Keratinocyte (primary cell): ENCODE measurements around the gene SYNDIG1. TPM values are rescaled to one million over a fixed set of nuclear protein-coding genes. Genes with fewer than 3 reads are reported as not detected.

ENCODE experiments used
- DNase-seq: peaks from one replicate; pipeline ENCODE4 v3.0.0-alpha.2; 2011; ENCODE audit warnings: low read depth, missing footprints, low spot score
- FAIRE-seq: peaks from 2 replicates; lab custom pipeline; 2011; peaks lifted over from hg19 to GRCh38; lab: Jason Lieb, UNC
- H2AFZ ChIP-seq: 2 replicates; pipeline ENCODE4 v1.6.0; 2012; ENCODE audit warnings: low read length, control low read depth, inconsistent platforms; ENCODE audit not compliant: control insufficient read depth
- H3K27ac ChIP-seq: 2 replicates; pipeline ENCODE4 v1.5.1; 2011; ENCODE audit warnings: low read length; ENCODE audit not compliant: control insufficient read depth, insufficient read depth
- H3K27me3 ChIP-seq: 3 replicates; pipeline ENCODE4 v1.6.0; 2011; ENCODE audit warnings: low read length; ENCODE audit not compliant: control insufficient read depth, insufficient read depth; ENCODE audit errors: extremely low read depth
- H3K36me3 ChIP-seq, 2 experiments: 2 replicates in 1 of 2; 3 replicates in 1 of 2; pipeline ENCODE4 v1.5.1; 2011; ENCODE audit warnings: low read length in 2 of 2, mild to moderate bottlenecking in 1 of 2; ENCODE audit not compliant: control insufficient read depth in 2 of 2, insufficient read depth in 2 of 2; ENCODE audit errors: extremely low read depth in 1 of 2
- H3K4me1 ChIP-seq: 3 replicates; pipeline ENCODE4 v1.5.1; 2011; ENCODE audit warnings: low read length; ENCODE audit not compliant: control insufficient read depth, insufficient read depth; ENCODE audit errors: extremely low read depth
- H3K4me2 ChIP-seq: 3 replicates; pipeline ENCODE4 v1.6.0; 2011; ENCODE audit warnings: low read depth, low read length; ENCODE audit not compliant: control insufficient read depth, insufficient read depth; ENCODE audit errors: extremely low read depth
- H3K4me3 ChIP-seq, 3 experiments: fragments of 200-600 bp in 1 of 3; sonication (generic) in 1 of 3; 2 replicates in 2 of 3; 3 replicates in 1 of 3; pipeline ENCODE4 v1.5.1; 2011 to 2016; ENCODE audit warnings: low read length in 3 of 3, mild to moderate bottlenecking in 3 of 3, control low read depth in 2 of 3, inconsistent platforms in 1 of 3, low read depth in 1 of 3, mixed read lengths in 1 of 3, mixed run types in 1 of 3, moderate library complexity in 1 of 3; ENCODE audit not compliant: control insufficient read depth in 2 of 3, insufficient read depth in 2 of 3; ENCODE audit errors: extremely low read depth in 1 of 3
- H3K79me2 ChIP-seq: 2 replicates; pipeline ENCODE4 v1.6.0; 2012; ENCODE audit warnings: low read length; ENCODE audit not compliant: control insufficient read depth, insufficient read depth
- H3K9ac ChIP-seq: 3 replicates; pipeline ENCODE4 v1.6.0; 2011; ENCODE audit warnings: low read length; ENCODE audit not compliant: control insufficient read depth, insufficient read depth; ENCODE audit errors: extremely low read depth
- H3K9me1 ChIP-seq: 3 replicates; pipeline ENCODE4 v1.6.0; 2011; ENCODE audit warnings: low read length; ENCODE audit not compliant: control insufficient read depth, insufficient read depth; ENCODE audit errors: extremely low read depth
- H3K9me3 ChIP-seq: 2 replicates; pipeline ENCODE4 v1.5.1; 2012; ENCODE audit warnings: low read depth, low read length; ENCODE audit not compliant: control insufficient read depth
- H4K20me1 ChIP-seq: 3 replicates; pipeline ENCODE4 v1.6.0; 2011; ENCODE audit warnings: low read length; ENCODE audit not compliant: control insufficient read depth, insufficient read depth; ENCODE audit errors: extremely low read depth
- CTCF ChIP-seq, 3 experiments: IDR thresholded peaks in 1 of 3; conservative IDR thresholded peaks in 1 of 3; optimal IDR thresholded peaks in 1 of 3; 2 replicates in 2 of 3; 3 replicates in 1 of 3; pipeline versions ENCODE3 to v1.5.1; 2011; ENCODE audit warnings: low read length in 3 of 3, mild to moderate bottlenecking in 3 of 3, moderate library complexity in 2 of 3, control low read depth in 1 of 3, inconsistent platforms in 1 of 3; ENCODE audit not compliant: insufficient read depth in 2 of 3; ENCODE audit errors: extremely low read depth in 1 of 3
- EZH2 ChIP-seq: IDR thresholded peaks from one replicate; pipeline ENCODE4 v1.6.1; 2012; ENCODE audit warnings: inconsistent platforms, mild to moderate bottlenecking, low read length, moderate library complexity
- dilution Hi-C: fragments of 300-500 bp; cut with MboI; formaldehyde crosslinking; loops from one replicate; pipeline ENCODE4 v1.7.0; 2020; ENCODE audit warnings: low sequenced_read_pairs; ENCODE audit not compliant: extremely low pct_ligation_motif_present
- polyA plus RNA-seq, 5 experiments: library from polyadenylated mRNA; depleted of rRNA in 3 of 5; stranded (reverse) in 3 of 5; stranded (forward) in 1 of 5; unstranded in 1 of 5; fragments of >200 nt; gene quantifications; 1 replicate in 1 of 5; 2 replicates in 3 of 5; 3 replicates in 1 of 5; pipeline versions ENCODE4 v1.2.1 to v1.2.3, GENCODE V29; 2011 to 2012; ENCODE audit warnings: missing spikeins in 2 of 5, low read depth in 1 of 5, low replicate concordance in 1 of 5

The SYNDIG1 gene
- polyA plus RNA-seq, 1 donor (not counting 4 experiments of a cell fraction or from before 2014, with no cell fraction given), result 0.38 TPM

- TF ChIP-seq CTCF (optimal IDR thresholded peaks at IDR 0.05 in 1 of 3, IDR thresholded peaks at IDR 0.05 in 1 of 3, conservative IDR thresholded peaks at IDR 0.05 in 1 of 3; ENCODE audit: extremely low read depth in 1 of 3, insufficient read depth in 2 of 3, low read length in 3 of 3), result no peak
- no peaks in the 10 kb centered on the region for H3K4me1 ChIP-seq
- H3K4me2 ChIP-seq, result no peak overlapping the region
- H3K27me3 ChIP-seq, result peaks cover 4% of the 10 kb centered on the region
- H3K9me1 ChIP-seq, result no peaks in the 10 kb centered on the region
- dilution Hi-C loops, result no loop called here
- no peaks in the 10 kb centered on the region for H3K9me3 ChIP-seq
- no peaks in the 10 kb centered on the region for H3K36me3 ChIP-seq
- no peak overlapping the region for H3K4me3 ChIP-seq
- H3K79me2 ChIP-seq, result no peaks in the 10 kb centered on the region
- H4K20me1 ChIP-seq, result no peaks in the 10 kb centered on the region
- no peak for FAIRE-seq
- H3K9ac ChIP-seq, result no peak overlapping the region
- no peak overlapping the region for H2AFZ ChIP-seq
- DNase-seq, result no peak
- no peak overlapping the region for H3K27ac ChIP-seq
These were observed 224.8 kb downstream of the SYNDIG1 start for GRCh38 chr20:24694157-24694726.

DNA sequence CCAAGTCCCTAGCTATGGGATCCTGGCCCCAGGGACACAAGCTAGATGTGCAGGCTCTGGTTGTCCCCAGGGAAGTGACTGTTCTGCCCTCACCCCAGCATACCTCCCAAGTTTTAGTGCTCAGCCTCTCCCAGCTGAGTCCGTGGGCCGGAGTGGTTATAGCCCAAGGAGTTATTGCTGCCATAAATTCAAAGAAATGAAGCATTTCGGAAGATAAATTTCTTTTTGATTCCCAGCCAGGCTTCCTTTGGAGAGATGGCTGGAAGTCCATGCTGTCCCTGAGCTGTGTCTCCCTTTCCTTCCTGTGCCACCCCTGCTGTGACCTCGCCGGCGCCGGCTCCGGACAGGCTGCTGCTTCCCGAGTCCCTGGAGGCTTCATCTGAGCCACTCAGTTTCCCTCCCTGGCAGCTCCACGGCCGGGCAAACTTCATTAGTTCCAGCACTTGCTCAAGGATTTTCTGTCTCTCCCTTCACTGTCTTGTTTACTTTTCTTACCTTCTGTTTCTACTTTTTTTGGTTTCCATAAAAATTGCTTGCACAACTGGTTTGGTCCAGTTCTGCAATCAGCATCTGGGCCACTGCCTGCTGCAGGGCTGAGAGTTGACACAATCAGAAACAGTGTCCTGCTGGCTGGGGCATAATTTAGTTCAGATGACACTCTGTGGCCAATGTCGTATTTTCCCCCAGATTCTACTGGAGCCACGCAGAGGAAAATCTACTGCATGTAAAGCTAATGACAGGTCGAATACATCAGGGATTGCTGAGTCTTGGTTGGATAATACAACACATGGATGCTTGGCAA is 225.5 kb downstream of the SYNDIG1 start:
- dilution Hi-C loops, result no loop called here
- Histone ChIP-seq H3K9me1 (no peaks in the 10 kb centered on the region), H3K9ac (no peak overlapping the region), H2AFZ (no peak overlapping the region), H3K36me3 (no peaks in the 10 kb centered on the region), H3K27me3 (peaks cover 4% of the 10 kb centered on the region), H3K79me2 (no peaks in the 10 kb centered on the region), H3K4me1 (no peaks in the 10 kb centered on the region), H3K27ac (no peak overlapping the region), H3K4me3 (no peak overlapping the region), H4K20me1 (no peaks in the 10 kb centered on the region), H3K4me2 (no peak overlapping the region), H3K9me3 (no peaks in the 10 kb centered on the region)
- FAIRE-seq, result no peak
- TF ChIP-seq CTCF (optimal IDR thresholded peaks at IDR 0.05 in 1 of 3, IDR thresholded peaks at IDR 0.05 in 1 of 3, conservative IDR thresholded peaks at IDR 0.05 in 1 of 3; ENCODE audit: extremely low read depth in 1 of 3, insufficient read depth in 2 of 3, low read length in 3 of 3) (no peak), EZH2 (no peak)
- no peak for DNase-seq
